GM12878 (cell line): ENCODE data around the gene SSH2. TPM values are rescaled to one million over a fixed set of nuclear protein-coding genes. Genes with fewer than 3 reads are reported as not detected.

Source experiments
- ATAC-seq: fragments of 200-7000 bp; cut with Tn5 transposase; 3 replicates; pipeline ENCODE4 v1.9.1; 2020; ENCODE audit warnings: mild to moderate bottlenecking, moderate library complexity
- BruUV-seq: library from RNA; stranded (reverse); fragments of 400-500 nt; replicated peaks from 2 replicates; lab custom pipeline; 2021; lab: Mats Ljungman, UMichigan
- CTCF ChIA-PET: fragments of 300-600 bp; sonication (Branson Sonifier 250); formaldehyde crosslinking; extraction: SDS; loops from one replicate; lab custom pipeline; 2021; ENCODE audit warnings: inconsistent platforms; lab: Yijun Ruan, JAX
- POLR2A ChIA-PET: fragments of 350-600 bp; formaldehyde crosslinking; extraction: SDS; loops from one replicate; lab custom pipeline; 2021; ENCODE audit warnings: inconsistent platforms; lab: Charles Lee
- RAD21 ChIA-PET: fragments of 300-600 bp; sonication (Branson Sonifier 250); formaldehyde crosslinking; loops from one replicate; lab custom pipeline; 2023; ENCODE audit warnings: antibody characterized with exemption; ENCODE audit not compliant: unreplicated experiment; lab: Charles Lee
- SMC1A ChIA-PET: fragments of 300-600 bp; sonication (Branson Sonifier 250); formaldehyde crosslinking; loops from one replicate; lab custom pipeline; 2023; ENCODE audit not compliant: unreplicated experiment, uncharacterized antibody; lab: Charles Lee
- DNase-seq: peaks from one replicate; pipeline ENCODE4 v3.0.0-alpha.2; 2011; ENCODE audit warnings: low read depth, low spot score
- FAIRE-seq: peaks from 3 replicates; lab custom pipeline; 2011; peaks lifted over from hg19 to GRCh38; lab: Jason Lieb, UNC
- H2AFZ ChIP-seq: 2 replicates; pipeline ENCODE4 v1.6.0; 2011; ENCODE audit warnings: low read depth, low read length, control low read depth; ENCODE audit not compliant: control insufficient read depth
- H3K27ac ChIP-seq: 2 replicates; pipeline ENCODE4 v1.5.1; 2011; ENCODE audit warnings: control low read depth; ENCODE audit not compliant: control insufficient read depth, insufficient read depth
- H3K27me3 ChIP-seq, 2 experiments: replicated peaks in 1 of 2; 2 replicates each; pipeline versions ENCODE4 v1.6.0 to v1.6.1; 2011; ENCODE audit warnings: low read length in 1 of 2; ENCODE audit not compliant: control insufficient read depth in 2 of 2, insufficient read depth in 2 of 2
- H3K36me3 ChIP-seq, 2 experiments: 2 replicates each; pipeline ENCODE4 v1.5.1; 2011; ENCODE audit warnings: low read length in 1 of 2; ENCODE audit not compliant: control insufficient read depth in 2 of 2, insufficient read depth in 2 of 2
- H3K4me1 ChIP-seq: 2 replicates; pipeline ENCODE4 v1.6.1; 2011; ENCODE audit warnings: mild to moderate bottlenecking, low read length, moderate library complexity, mixed read lengths; ENCODE audit not compliant: control insufficient read depth, insufficient read depth
- H3K4me2 ChIP-seq: 2 replicates; pipeline ENCODE4 v1.6.0; 2011; ENCODE audit warnings: control low read depth; ENCODE audit not compliant: control insufficient read depth, insufficient read depth
- H3K4me3 ChIP-seq: fragments of 200-600 bp; sonication (generic); 2 replicates; pipeline ENCODE4 v1.5.1; 2016
- H3K79me2 ChIP-seq: 2 replicates; pipeline ENCODE4 v1.6.0; 2011; ENCODE audit warnings: low read length; ENCODE audit not compliant: control insufficient read depth, insufficient read depth
- H3K9ac ChIP-seq: 2 replicates; pipeline ENCODE4 v1.8.0; 2011; ENCODE audit warnings: low read length, control low read depth, mixed read lengths; ENCODE audit not compliant: control insufficient read depth, insufficient read depth
- H3K9me3 ChIP-seq: replicated peaks from 3 replicates; pipeline ENCODE4 v1.5.1; 2011; ENCODE audit warnings: mild to moderate bottlenecking, low read length; ENCODE audit not compliant: control insufficient read depth, insufficient read depth
- H4K20me1 ChIP-seq: 2 replicates; pipeline ENCODE4 v1.6.0; 2011; ENCODE audit not compliant: control insufficient read depth, insufficient read depth
- ATF7 ChIP-seq: fragments of 450-650 bp; IDR thresholded peaks from 2 replicates; pipeline ENCODE4 v1.6.1; 2016; ENCODE audit warnings: low read depth, mild to moderate bottlenecking
- CTCF ChIP-seq, 3 experiments: IDR thresholded peaks in 2 of 3; conservative IDR thresholded peaks in 1 of 3; 2 replicates each; pipeline ENCODE4 v1.5.1; 2011; ENCODE audit warnings: low read depth in 3 of 3, low read length in 3 of 3, mild to moderate bottlenecking in 3 of 3, control low read depth in 2 of 3, moderate library complexity in 2 of 3, inconsistent platforms in 1 of 3, mixed read lengths in 1 of 3; ENCODE audit not compliant: control insufficient read depth in 2 of 3, insufficient read depth in 1 of 3; ENCODE audit errors: extremely low read depth in 1 of 3
- GATAD2B ChIP-seq: fragments of 450-650 bp; conservative IDR thresholded peaks from 2 replicates; pipeline ENCODE4 v1.6.1; 2017; ENCODE audit warnings: low read depth, mild to moderate bottlenecking, moderate library complexity
- MYB ChIP-seq: fragments of 150-350 bp; IDR thresholded peaks from 2 replicates; pipeline ENCODE4 v1.6.1; 2014; ENCODE audit warnings: mild to moderate bottlenecking, low read depth, low read length, borderline replicate concordance
- WGBS: methylation state at CpG from one replicate; pipeline ENCODE4 v1.1.6; 2016; ENCODE audit warnings: low lambda C conversion rate; ENCODE audit not compliant: insufficient replicate concordance, insufficient coverage; ENCODE audit errors: missing lambda C conversion rate; 5-methylcytosine and 5-hydroxymethylcytosine counted together
- in situ Hi-C: fragments of 300-500 bp; cut with MboI; formaldehyde crosslinking; loops from 9 replicates; pipeline ENCODE4 v1.14.3; 2018; ENCODE audit warnings: mixed read lengths
- intact Hi-C: fragments of 100-400 bp; cut with micrococcal nuclease; formaldehyde crosslinking; loops from one replicate; pipeline ENCODE4 v1.14.2; 2022; ENCODE audit not compliant: unreplicated experiment
- polyA plus RNA-seq, 11 experiments: library from polyadenylated mRNA; depleted of rRNA in 4 of 11; unstranded in 6 of 11; stranded (reverse) in 5 of 11; fragments of >200 nt; fragmentation: Nextera tagmentation in 4 of 11; fragmentation: Illumina TruSeq in 1 of 11; extraction: Ambion mirVana in 4 of 11; extraction: Trizol in 1 of 11; gene quantifications; 1 replicate in 1 of 11; 2 replicates in 10 of 11; pipeline versions ENCODE4 v1.2.1 to v1.2.3, GENCODE V29; 2011 to 2016; ENCODE audit warnings: inconsistent platforms in 2 of 11, missing spikeins in 2 of 11, low read depth in 1 of 11
- total RNA-seq, 4 experiments: library from RNA; depleted of rRNA in 3 of 4; stranded (reverse); fragments of >200 nt in 3 of 4; fragmentation: Illumina TruSeq in 1 of 4; extraction: Trizol in 1 of 4; gene quantifications; 2 replicates each; pipeline versions ENCODE4 v1.2.1 to v1.2.3, GENCODE V29; 2013 to 2021

SSH2 gene
- total and polyA plus RNA-seq, 10 of the 15 experiments (the other 5 are each of a cell fraction or from before 2014, with no cell fraction given): 9.3 to 65.9 (median 34.0) TPM

GRCh38 chr17:29716566-29716965, 213.5 kb downstream of the SSH2 start:
- 97% methylated on average over 4 of the region's 4 CpGs for WGBS
- H3K27ac ChIP-seq: no peak overlapping the region

More at GRCh38 chr17:29716566-29716965, 213.5 kb downstream of the SSH2 start:
- no peaks in the 10 kb centered on the region for H3K9me3 ChIP-seq
- H3K36me3 ChIP-seq: peaks cover 0 to 6% of the 10 kb centered on the region in 2 experiments; a peak in 2 of 4 replicates
- POLR2A ChIA-PET: interaction anchor here (1.6 to 1.9 kb wide), 2 partner anchors 9 to 18 kb away, joined by 3 to 13 read pairs; no protein-coding TSS in a partner anchor
- no peaks in the 10 kb centered on the region for H4K20me1 ChIP-seq
- no TSS peak for BruUV-seq
- no peak overlapping the region for H3K4me2 ChIP-seq
- intact Hi-C loops: no loop called here
- CTCF ChIA-PET: interaction anchor here (1.1 kb wide), 1 partner anchor 63 kb away, joined by 3 read pairs; no protein-coding TSS in a partner anchor
- ATAC-seq (no peak), FAIRE-seq (no peak), DNase-seq (no peak)
- in situ Hi-C loops: no loop called here
- TF ChIP-seq MYB: no peak
- no peak for TF ChIP-seq GATAD2B
- TF ChIP-seq ATF7: no peak
- TF ChIP-seq CTCF (IDR thresholded peaks at IDR 0.05 in 2 of 3, conservative IDR thresholded peaks at IDR 0.05 in 1 of 3; ENCODE audit: control insufficient read depth in 2 of 3, extremely low read depth in 1 of 3, insufficient read depth in 1 of 3, low read depth in 3 of 3, low read length in 3 of 3): no peak
- H2AFZ ChIP-seq: no peak overlapping the region
- peaks cover 45% of the 10 kb centered on the region for H3K4me1 ChIP-seq
- H3K4me3 ChIP-seq: no peak overlapping the region
- SMC1A ChIA-PET: interaction anchor here (1.4 to 3.0 kb wide), 3 partner anchors 9 to 16 kb away, joined by 3 to 16 read pairs (median 5); no protein-coding TSS in a partner anchor
- RAD21 ChIA-PET: no interaction called here
- H3K79me2 ChIP-seq: peaks cover 47% of the 10 kb centered on the region
- H3K27me3 ChIP-seq: no peaks in the 10 kb centered on the region
- no peak overlapping the region for H3K9ac ChIP-seq
